ENCODE data around the gene CASR. TPM values are rescaled to one million over a fixed set of nuclear protein-coding genes. Genes with fewer than 3 reads are reported as not detected.

CASR gene
- total and polyA plus RNA-seq, 8 donors, result 6.9 to 24.6 (median 10.5) TPM

GRCh38 chr3:122305818-122306621 is 122.6 kb downstream of the CASR start:
- TF ChIP-seq CTCF (IDR thresholded peaks at IDR 0.05), result peak in 1 of 4 donors; percentile 12
- Histone ChIP-seq H3K27me3 (no peaks in the 10 kb centered on the region), H3K27ac (peak overlapping the region in 3 of 4 donors; percentile 0 to 41 (median 33)), H3K4me3 (no peak overlapping the region), H3K36me3 (no peaks in the 10 kb centered on the region), H3K4me1 (peaks cover 4 to 24% (median 16%) of the 10 kb centered on the region in 3 donors), H3K9me3 (no peaks in the 10 kb centered on the region)
- DNase-seq (peak in 4 of 6 donors; percentile 44 to 57 (median 51)), FAIRE-seq (no peak), ATAC-seq (peak; percentile 82 to 94 (median 92))
- 5 to 9% methylated on average over 3 of the region's 3 CpGs for WGBS, 2 donors
- intact Hi-C loops (cut with DNase I), result loop anchor here in 1 of 3 donors (10.0 kb wide), 1 partner anchor 49 kb away; no protein-coding TSS in a partner anchor

GRCh38 chr3:122306622-122306953 is 123.1 kb downstream of the CASR start:
- no peak for FAIRE-seq
- intact Hi-C loops (cut with DNase I), result loop anchor here in 1 of 3 donors (10.0 kb wide), 1 partner anchor 48 kb away; no protein-coding TSS in a partner anchor
- 44 to 46% methylated on average over 2 of the region's 2 CpGs for WGBS, 2 donors

GRCh38 chr3:122307094-122307687 is 123.7 kb downstream of the CASR start:
- H3K4me1 ChIP-seq, result peaks cover 4 to 25% (median 17%) of the 10 kb centered on the region in 3 donors
- no peaks in the 10 kb centered on the region for H3K27me3 ChIP-seq
- no peak for TF ChIP-seq CTCF (IDR thresholded peaks at IDR 0.05)
- WGBS, 2 donors, result 74 to 75% methylated on average over 4 of the region's 4 CpGs
- FAIRE-seq (no peak), DNase-seq (no peak), ATAC-seq (no peak)
- H3K9me3 ChIP-seq, result no peaks in the 10 kb centered on the region
- no peaks in the 10 kb centered on the region for H3K36me3 ChIP-seq
- intact Hi-C loops (cut with DNase I), result loop anchor here in 1 of 3 donors (10.0 kb wide), 1 partner anchor 48 kb away; no protein-coding TSS in a partner anchor
- H3K27ac ChIP-seq, result no peak overlapping the region
- no peak overlapping the region for H3K4me3 ChIP-seq

More at GRCh38 chr3:122306622-122306953, 123.1 kb downstream of the CASR start:
- Histone ChIP-seq H3K9me3 (no peaks in the 10 kb centered on the region), H3K36me3 (no peaks in the 10 kb centered on the region), H3K4me3 (no peak overlapping the region), H3K27me3 (no peaks in the 10 kb centered on the region), H3K4me1 (peaks cover 4 to 25% (median 17%) of the 10 kb centered on the region in 3 donors), H3K27ac (peak overlapping the region in 3 of 4 donors; percentile 0 to 41 (median 33))
- TF ChIP-seq CTCF (IDR thresholded peaks at IDR 0.05), result no peak
- DNase-seq, result no peak
- ATAC-seq, result no peak

- Histone ChIP-seq H3K4me1 (peaks cover 7 to 25% (median 17%) of the 10 kb centered on the region in 3 donors), H3K27ac (no peak overlapping the region), H3K9me3 (no peaks in the 10 kb centered on the region), H3K4me3 (no peak overlapping the region), H3K27me3 (no peaks in the 10 kb centered on the region), H3K36me3 (no peaks in the 10 kb centered on the region)
- no peak for ATAC-seq
- no peak for FAIRE-seq
- DNase-seq, result no peak
- intact Hi-C loops (cut with DNase I), result loop anchor here in 1 of 3 donors (10.0 kb wide), 1 partner anchor 47 kb away; no protein-coding TSS in a partner anchor
- no peak for TF ChIP-seq CTCF (IDR thresholded peaks at IDR 0.05)
Observed at GRCh38 chr3:122307976-122308375, 124.5 kb downstream of the CASR start.
